ENCODE measurements around the gene TRIP13.
A peak's percentile ranks its signal among the peaks of the same experiment; 100 is the strongest.

Gene TRIP13

DNA sequence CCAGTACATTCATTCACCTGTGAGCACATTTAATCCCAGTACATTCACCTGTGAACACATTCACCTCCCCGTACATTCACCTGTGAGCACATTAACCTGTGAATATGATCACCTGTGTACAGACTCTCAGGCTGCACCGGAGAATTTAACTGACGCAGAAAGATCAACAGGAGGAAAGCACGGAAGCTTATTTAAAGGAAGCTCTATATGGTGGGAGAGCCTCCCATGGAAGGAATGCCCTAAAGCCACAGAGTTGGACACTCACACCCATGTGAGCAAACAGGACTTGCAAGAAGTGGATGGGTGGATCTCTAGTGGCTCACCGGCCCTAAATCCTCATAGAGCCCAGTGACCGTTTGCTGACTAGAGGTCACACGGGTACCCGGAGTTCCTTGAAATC lies 38.2 kb downstream of the TRIP13 start:
- TF ChIP-seq, protein P1, sequence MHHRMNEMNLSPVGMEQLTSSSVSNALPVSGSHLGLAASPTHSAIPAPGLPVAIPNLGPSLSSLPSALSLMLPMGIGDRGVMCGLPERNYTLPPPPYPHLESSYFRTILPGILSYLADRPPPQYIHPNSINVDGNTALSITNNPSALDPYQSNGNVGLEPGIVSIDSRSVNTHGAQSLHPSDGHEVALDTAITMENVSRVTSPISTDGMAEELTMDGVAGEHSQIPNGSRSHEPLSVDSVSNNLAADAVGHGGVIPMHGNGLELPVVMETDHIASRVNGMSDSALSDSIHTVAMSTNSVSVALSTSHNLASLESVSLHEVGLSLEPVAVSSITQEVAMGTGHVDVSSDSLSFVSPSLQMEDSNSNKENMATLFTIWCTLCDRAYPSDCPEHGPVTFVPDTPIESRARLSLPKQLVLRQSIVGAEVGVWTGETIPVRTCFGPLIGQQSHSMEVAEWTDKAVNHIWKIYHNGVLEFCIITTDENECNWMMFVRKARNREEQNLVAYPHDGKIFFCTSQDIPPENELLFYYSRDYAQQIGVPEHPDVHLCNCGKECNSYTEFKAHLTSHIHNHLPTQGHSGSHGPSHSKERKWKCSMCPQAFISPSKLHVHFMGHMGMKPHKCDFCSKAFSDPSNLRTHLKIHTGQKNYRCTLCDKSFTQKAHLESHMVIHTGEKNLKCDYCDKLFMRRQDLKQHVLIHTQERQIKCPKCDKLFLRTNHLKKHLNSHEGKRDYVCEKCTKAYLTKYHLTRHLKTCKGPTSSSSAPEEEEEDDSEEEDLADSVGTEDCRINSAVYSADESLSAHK (tag by site-specific recombination; IDR thresholded peaks at IDR 0.05) = no peak
- peak; percentile 90 for TF ChIP-seq KLF1 (tag by site-specific recombination; IDR thresholded peaks at IDR 0.05)
- Histone ChIP-seq H3K27ac (ENCODE audit: extremely low read depth, low read depth, low read length) (no peak overlapping the region), H3K9me3 (ENCODE audit: control insufficient read depth, insufficient read depth, low read depth, low read length) (no peaks in the 10 kb centered on the region; the same call in 1 of the 2 replicates), H3K4me3 (ENCODE audit: low read depth, low read length) (no peak overlapping the region), H3K36me3 (ENCODE audit: control insufficient read depth in 2 of 2, insufficient read depth in 1 of 2, low read length in 2 of 2) (peaks cover 0 to 2% of the 10 kb centered on the region in 2 experiments; a peak in 1 of 3 replicates), H3K4me1 (ENCODE audit: control insufficient read depth, insufficient read depth, low read length) (no peaks in the 10 kb centered on the region)
- CTCF ChIA-PET = interaction anchor here (0.5 to 4.6 kb wide), 5 partner anchors 9 to 243 kb away, joined by 3 to 31 read pairs (median 6); no protein-coding TSS in a partner anchor
- POLR2A ChIA-PET = no interaction called here

DNA sequence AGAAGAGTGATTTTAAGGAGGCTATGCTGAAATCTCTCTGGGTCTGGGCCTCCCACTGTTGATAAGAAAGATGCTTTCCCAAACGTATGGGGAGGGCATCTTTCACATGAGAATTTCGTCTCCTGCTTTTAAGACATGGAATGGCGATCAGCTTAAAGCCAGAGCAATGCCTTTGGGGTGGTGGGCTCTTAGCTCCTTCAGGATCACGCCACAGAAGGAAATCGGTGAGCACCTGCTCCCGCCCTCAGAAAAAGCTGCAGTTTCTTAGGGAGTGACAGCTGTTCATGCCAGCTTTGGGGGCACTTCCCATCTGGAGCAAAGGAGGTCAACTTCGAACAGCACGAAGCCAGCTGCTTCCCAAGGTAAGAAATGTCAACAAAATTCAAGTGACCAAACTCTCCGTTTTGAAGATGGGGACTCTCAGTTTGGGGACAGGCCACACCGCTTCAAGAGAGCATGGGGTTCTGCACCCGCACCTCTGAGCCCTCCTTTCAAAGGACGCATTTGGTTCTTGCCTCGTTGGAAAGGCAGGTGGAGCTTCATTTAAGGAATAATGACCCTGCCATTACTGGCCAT lies 39.0 kb downstream of the TRIP13 start:
- H3K27ac ChIP-seq (ENCODE audit: extremely low read depth, low read depth, low read length) = no peak overlapping the region
- CTCF ChIA-PET = interaction anchor here (0.5 to 4.6 kb wide), 6 partner anchors 8 to 243 kb away, joined by 3 to 38 read pairs (median 4); no protein-coding TSS in a partner anchor
- no peaks in the 10 kb centered on the region; the same call in 1 of the 2 replicates for H3K9me3 ChIP-seq (ENCODE audit: control insufficient read depth, insufficient read depth, low read depth, low read length)
- peaks cover 0 to 2% of the 10 kb centered on the region in 2 experiments; a peak in 1 of 3 replicates for H3K36me3 ChIP-seq (ENCODE audit: control insufficient read depth in 2 of 2, insufficient read depth in 1 of 2, low read length in 2 of 2)
- TF ChIP-seq ZNF223 (tag by site-specific recombination; IDR thresholded peaks at IDR 0.05) = no peak
- TF ChIP-seq ZIC2 (tag by site-specific recombination; IDR thresholded peaks at IDR 0.05) = no peak
- TF ChIP-seq, protein P2, sequence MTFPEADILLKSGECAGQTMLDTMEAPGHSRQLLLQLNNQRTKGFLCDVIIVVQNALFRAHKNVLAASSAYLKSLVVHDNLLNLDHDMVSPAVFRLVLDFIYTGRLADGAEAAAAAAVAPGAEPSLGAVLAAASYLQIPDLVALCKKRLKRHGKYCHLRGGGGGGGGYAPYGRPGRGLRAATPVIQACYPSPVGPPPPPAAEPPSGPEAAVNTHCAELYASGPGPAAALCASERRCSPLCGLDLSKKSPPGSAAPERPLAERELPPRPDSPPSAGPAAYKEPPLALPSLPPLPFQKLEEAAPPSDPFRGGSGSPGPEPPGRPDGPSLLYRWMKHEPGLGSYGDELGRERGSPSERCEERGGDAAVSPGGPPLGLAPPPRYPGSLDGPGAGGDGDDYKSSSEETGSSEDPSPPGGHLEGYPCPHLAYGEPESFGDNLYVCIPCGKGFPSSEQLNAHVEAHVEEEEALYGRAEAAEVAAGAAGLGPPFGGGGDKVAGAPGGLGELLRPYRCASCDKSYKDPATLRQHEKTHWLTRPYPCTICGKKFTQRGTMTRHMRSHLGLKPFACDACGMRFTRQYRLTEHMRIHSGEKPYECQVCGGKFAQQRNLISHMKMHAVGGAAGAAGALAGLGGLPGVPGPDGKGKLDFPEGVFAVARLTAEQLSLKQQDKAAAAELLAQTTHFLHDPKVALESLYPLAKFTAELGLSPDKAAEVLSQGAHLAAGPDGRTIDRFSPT (tag by site-specific recombination; IDR thresholded peaks at IDR 0.05) = no peak
- TF ChIP-seq ZNF114 (tag by site-specific recombination; IDR thresholded peaks at IDR 0.05) = no peak
- no peak for TF ChIP-seq ZNF558 (tag by site-specific recombination; IDR thresholded peaks at IDR 0.05)
- POLR2A ChIA-PET = no interaction called here
- H3K4me3 ChIP-seq (ENCODE audit: low read depth, low read length) = no peak overlapping the region
- no peaks in the 10 kb centered on the region for H3K4me1 ChIP-seq (ENCODE audit: control insufficient read depth, insufficient read depth, low read length)

DNA sequence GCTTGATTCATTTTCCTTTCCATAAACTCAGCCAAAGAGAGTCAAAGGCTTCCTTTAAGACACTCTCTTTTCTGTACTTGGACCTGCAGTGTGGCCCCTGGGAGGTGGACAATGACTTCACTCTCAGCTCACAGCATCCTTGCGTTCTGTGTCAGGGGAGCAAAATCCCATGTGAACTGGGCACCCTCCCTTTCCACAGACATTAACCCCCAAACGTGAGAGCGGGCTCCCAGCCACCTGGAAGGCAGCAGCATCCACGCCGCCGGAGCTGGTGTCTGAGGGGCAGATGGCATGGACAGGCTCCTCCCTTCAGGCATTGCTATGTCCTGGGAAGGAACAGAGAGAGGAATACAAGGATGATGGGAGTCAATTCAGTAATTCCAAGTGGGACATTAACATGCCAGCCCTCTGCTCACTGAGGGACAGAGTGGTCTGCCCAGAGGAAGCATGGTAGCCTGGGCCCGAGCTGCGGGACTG lies 39.5 kb downstream of the TRIP13 start:
- Histone ChIP-seq H3K4me1 (ENCODE audit: control insufficient read depth, insufficient read depth, low read length) (no peaks in the 10 kb centered on the region), H3K36me3 (ENCODE audit: control insufficient read depth in 2 of 2, insufficient read depth in 1 of 2, low read length in 2 of 2) (peaks cover 0 to 2% of the 10 kb centered on the region in 2 experiments; a peak in 1 of 3 replicates), H3K27ac (ENCODE audit: extremely low read depth, low read depth, low read length) (no peak overlapping the region), H3K4me3 (ENCODE audit: low read depth, low read length) (no peak overlapping the region), H3K9me3 (ENCODE audit: control insufficient read depth, insufficient read depth, low read depth, low read length) (no peaks in the 10 kb centered on the region; the same call in 1 of the 2 replicates)
- ChIA-PET POLR2A (no interaction called here), CTCF (interaction anchor here (0.7 to 4.6 kb wide), 4 partner anchors 9 to 236 kb away, joined by 3 to 38 read pairs (median 18); no protein-coding TSS in a partner anchor)
- no peak for TF ChIP-seq ZSCAN30 (tag by site-specific recombination; IDR thresholded peaks at IDR 0.05)
- TF ChIP-seq HOXC10 (CRISPR knock-in tag; IDR thresholded peaks at IDR 0.05) = no peak
- TF ChIP-seq, protein P3, sequence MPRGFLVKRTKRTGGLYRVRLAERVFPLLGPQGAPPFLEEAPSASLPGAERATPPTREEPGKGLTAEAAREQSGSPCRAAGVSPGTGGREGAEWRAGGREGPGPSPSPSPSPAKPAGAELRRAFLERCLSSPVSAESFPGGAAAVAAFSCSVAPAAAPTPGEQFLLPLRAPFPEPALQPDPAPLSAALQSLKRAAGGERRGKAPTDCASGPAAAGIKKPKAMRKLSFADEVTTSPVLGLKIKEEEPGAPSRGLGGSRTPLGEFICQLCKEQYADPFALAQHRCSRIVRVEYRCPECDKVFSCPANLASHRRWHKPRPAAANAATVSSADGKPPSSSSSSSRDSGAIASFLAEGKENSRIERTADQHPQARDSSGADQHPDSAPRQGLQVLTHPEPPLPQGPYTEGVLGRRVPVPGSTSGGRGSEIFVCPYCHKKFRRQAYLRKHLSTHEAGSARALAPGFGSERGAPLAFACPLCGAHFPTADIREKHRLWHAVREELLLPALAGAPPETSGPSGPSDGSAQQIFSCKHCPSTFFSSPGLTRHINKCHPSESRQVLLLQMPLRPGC (tag by site-specific recombination; IDR thresholded peaks at IDR 0.05) = no peak
- TF ChIP-seq TCF7L2 (IDR thresholded peaks at IDR 0.05; ENCODE audit: borderline replicate concordance, low read depth, low read length) = no peak
- TF ChIP-seq ZNF416 (tag by site-specific recombination; IDR thresholded peaks at IDR 0.05) = no peak
- TF ChIP-seq, protein P4, sequence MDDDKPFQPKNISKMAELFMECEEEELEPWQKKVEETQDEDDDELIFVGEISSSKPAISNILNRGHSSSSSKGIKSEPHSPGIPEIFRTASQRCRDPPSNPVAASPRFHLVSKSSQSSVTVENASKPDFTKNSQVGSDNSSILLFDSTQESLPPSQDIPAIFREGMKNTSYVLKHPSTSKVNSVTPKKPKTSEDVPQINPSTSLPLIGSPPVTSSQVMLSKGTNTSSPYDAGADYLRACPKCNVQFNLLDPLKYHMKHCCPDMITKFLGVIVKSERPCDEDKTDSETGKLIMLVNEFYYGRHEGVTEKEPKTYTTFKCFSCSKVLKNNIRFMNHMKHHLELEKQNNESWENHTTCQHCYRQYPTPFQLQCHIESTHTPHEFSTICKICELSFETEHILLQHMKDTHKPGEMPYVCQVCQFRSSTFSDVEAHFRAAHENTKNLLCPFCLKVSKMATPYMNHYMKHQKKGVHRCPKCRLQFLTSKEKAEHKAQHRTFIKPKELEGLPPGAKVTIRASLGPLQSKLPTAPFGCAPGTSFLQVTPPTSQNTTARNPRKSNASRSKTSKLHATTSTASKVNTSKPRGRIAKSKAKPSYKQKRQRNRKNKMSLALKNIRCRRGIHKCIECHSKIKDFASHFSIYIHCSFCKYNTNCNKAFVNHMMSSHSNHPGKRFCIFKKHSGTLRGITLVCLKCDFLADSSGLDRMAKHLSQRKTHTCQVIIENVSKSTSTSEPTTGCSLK (tag by site-specific recombination; IDR thresholded peaks at IDR 0.05) = no peak
- no peak for TF ChIP-seq ZNF426 (tag by site-specific recombination; IDR thresholded peaks at IDR 0.05)
- no peak for TF ChIP-seq ZNF146 (tag by site-specific recombination; IDR thresholded peaks at IDR 0.05)
- TF ChIP-seq ZNF48 (tag by site-specific recombination; IDR thresholded peaks at IDR 0.05) = no peak

Data from HEK293 (cell line).